ENCODE measurements around the gene ATG7.

- no peak for TF ChIP-seq CTCF (IDR thresholded peaks at IDR 0.05)
- TF ChIP-seq EZH2phosphoT487 (IDR thresholded peaks at IDR 0.05) = no peak
- TF ChIP-seq EZH2 (IDR thresholded peaks at IDR 0.05) = no peak
Observed at GRCh38 chr3:11559816-11560633, 287.8 kb downstream of the ATG7 start.

All from neural progenitor cell (in vitro differentiated cells).